ENCODE data around the gene HOXC13.

The HOXC13 gene

DNA sequence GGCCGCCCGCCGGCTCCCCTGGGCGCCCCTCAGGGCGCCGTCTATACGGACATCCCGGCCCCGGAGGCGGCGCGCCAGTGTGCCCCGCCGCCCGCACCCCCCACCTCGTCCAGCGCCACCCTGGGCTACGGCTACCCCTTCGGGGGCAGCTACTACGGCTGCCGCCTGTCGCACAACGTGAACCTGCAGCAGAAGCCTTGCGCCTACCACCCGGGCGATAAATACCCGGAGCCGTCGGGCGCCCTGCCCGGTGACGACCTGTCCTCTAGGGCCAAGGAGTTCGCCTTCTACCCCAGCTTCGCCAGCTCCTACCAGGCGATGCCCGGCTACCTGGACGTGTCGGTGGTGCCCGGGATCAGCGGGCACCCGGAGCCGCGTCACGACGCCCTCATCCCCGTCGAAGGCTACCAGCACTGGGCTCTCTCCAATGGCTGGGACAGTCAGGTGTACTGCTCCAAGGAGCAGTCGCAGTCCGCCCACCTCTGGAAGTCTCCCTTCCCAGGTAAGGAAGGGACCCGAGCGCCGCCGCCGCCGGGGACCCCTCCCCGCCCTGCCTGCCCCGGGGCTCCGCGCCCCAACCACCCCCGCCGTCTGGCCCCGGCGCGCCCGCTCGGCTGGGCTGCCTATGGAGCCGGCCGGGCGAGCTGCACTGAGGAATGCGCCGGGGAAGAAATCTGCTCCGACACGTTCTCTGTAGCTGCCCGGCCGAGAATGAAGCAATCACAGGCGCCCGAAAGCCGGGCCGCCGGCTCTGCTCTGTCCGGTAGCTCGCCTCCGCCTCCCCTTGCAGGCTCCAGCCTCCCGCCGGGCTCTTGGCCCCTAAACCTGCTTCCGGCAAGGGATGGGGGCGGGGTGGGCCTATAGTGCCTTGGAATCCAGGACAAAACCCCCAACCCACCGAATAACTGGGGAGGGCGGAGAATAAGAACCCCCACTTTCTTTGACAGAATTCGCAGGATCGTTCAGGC, 794 bp downstream of the HOXC13 start:
- no peak for DNase-seq

DNA sequence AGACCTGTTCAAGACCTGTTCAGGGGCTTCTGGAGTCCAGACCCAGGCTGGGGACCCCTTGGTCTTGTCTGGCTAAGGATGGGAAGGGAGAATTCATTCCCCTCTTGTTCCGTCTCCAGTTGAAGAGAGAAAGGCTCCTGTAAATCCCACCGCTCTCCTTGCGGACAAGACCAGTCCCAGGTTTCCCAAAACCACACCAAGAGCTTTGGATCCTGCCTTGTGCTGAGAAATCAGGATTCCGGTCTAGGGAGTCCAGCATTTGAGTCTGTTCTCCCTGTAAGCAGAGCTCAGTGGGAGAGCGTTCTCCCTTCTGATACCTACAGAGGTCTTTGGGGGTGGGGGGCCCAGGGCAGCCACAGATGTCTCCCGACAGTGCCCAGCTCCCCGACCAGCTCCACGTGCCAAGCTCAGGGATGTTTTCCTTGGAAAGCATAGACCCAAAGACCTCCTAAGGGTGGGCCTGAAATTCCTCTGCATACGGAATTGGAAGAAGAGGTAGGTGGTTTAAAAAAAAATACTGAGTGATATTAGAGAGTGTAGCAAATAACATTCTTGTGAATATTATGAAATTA, 1.9 kb downstream of the HOXC13 start:
- DNase-seq, result no peak

DNA sequence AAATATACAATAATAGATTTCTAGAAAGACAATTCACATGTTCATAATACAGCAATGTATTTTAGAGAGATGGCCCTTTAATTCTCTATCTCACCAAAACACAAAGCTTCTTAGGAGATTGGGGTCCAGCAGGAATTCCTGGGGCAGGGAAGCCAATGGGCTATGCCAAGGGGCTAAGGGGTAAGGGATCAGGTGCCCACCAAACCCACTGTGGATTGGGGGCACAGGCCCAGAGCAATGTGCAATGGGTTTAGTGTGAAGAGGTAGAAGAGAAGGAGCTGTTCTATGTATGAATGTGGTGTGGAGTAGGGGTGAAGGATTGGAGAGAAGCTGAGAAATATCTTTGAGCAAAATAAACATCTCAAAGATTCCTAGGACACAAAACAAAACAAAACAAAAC, 2.6 kb downstream of the HOXC13 start:
- DNase-seq, result no peak

DNA sequence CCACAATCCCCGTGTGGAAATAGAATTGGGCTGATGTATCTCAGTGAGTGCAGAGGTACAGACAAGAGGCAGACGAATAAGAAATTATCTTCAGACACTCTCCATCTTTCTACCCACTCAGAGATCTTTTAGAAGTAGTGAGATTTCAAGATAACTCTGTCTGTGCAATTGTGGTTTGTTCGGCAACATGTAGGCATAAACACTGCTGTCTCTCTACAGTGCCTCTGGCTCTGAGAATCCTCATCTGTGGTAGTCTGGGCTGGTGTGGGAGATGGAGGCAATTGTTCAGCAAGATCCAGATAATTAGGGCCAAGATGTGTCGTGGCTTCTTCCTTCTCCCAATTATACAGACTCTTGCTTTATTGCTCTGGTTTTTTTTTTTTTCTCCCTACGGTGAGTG, 3.1 kb downstream of the HOXC13 start:
- DNase-seq, result no peak

DNA sequence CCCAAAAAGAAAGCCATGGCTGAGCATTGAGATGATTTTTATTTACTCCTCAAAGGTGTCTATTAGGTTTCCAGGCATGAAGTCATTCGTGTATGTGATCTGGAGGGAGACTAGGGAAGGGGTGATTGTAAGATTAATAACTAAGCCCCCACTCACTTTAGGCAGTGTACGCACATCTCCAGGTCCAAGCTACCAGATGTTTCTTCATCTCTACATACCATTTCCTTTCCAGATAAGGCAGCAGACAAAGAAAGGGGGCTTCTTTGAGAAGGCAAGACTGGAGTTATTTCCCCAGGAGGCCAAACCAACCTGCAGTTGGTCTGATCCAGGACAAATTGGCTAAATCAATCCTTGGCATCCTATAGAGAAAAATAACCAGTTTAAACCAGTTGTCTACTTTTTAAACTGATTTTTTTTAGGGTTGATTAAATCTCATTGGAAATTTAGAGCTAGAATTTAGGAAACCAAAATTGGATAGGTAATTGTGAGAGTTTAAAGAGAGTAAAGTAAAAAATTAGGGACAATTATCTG, 3.9 kb downstream of the HOXC13 start:
- DNase-seq, result no peak

DNA sequence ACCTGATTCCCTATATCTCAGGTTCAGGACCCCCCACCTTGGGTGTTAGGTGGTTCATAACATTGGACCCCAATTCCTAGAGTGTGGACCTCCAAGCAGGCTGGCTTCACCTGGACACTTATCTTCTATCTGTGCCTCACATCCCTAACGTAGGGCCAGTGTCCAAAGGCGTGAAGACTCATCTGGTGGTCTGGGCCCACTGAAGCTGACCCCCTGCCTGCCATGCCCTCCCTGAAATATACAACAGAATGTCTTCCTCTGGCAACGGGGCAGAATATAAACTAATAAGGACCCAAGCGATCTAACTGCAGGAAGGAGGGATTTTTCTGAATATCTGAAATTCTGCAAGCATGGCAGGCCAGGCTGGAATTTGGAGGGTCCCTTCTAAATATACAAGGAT, 5.6 kb downstream of the HOXC13 start:
- no peak for DNase-seq

DNA sequence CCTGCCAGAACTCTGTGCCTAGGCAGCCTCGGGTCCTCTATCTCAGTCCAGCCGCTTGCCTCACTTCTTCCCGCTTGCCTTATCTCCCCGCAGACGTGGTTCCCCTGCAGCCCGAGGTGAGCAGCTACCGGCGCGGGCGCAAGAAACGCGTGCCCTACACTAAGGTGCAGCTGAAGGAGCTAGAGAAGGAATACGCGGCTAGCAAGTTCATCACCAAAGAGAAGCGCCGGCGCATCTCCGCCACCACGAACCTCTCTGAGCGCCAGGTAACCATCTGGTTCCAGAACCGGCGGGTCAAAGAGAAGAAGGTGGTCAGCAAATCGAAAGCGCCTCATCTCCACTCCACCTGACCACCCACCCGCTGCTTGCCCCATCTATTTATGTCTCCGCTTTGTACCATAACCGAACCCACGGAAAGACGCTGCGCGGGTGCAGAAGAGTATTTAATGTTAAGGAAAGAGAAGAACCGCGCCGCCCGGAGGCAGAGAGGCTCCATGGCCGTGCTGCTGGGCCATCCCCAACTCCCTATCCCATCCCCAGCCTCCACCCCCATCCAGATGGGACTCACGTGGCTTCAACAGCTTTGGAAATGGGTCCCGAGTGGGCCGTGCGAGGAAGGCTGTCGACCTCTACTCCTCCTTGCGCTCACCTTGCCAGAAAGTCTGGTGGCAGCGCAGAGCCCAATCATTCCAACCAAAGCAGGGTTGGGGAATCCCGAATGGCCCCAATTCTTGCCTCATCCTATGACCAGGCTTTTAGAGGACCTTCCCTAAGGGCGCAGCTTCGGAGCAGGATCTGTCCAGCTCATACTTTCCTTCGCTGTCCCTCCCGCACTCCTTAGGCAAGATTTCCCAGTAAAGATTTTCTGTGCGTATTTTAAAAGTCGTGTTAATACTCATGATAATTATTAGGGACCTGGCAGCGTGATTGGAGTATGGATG, 6.5 kb downstream of the HOXC13 start:
- no peak for DNase-seq

DNA sequence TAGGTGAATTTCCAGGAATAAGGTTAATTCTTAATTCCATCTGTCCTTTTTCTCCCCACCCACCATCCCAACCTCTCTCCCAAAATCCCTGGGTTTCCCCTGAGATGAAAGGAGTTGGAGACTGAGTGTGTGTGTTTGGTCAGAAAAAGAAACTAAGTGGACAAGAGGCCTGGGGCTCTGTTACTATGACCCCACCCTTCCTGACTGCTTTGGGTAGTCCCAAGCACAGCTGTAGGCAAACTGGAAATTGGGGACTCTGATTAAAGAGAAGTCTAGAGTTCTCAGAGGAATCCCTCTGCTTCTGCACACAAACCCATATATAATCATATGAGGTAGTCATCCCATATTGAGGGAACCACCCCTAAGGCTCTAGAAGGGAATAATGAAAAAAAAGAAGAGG, 9.1 kb downstream of the HOXC13 start:
- DNase-seq, result no peak

DNA sequence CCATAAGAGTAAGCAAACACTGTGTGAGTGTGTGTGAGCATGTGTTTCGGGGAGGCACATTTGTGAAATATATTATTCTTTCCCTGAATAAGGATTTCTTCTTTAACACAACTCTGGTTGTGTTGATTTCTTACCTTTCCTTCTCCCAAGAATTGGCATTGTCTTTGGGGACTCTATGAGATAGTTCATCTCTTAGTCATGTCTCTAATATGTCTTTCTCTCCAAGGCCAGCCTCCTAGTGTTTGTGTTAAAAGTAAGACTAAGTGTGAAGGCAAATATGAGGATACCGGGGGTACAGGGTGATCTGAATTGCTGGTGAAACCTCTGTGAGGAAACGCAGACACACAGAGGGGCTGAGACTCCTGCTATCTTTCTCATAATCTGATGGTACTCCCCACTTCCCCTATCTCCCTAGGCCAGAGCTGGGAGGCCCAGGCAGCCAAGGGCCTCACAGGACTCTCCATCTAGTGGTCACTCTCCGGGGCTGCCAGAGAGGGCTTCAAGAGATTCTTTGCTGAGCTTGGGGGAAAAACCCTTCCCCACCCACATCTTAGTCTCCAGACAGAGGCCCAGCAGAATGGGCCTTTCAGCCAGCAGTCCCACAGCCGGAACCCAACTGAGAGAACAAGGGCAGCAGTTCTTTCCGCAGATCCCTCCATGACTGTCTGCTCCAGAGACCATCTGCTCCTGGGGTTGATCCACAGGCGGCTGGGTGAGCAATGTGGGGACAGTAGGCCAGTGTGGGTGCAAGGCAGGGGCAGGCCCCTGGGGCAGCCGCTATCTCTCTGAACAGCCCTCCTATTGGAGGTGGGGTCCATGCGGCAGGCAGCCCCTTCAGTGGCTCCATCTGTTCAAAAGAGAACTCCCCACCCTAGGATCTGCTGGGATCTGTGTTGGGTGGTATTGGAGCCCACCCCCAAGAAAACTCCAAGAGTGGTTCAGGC, 10.3 kb downstream of the HOXC13 start:
- no peak for DNase-seq

DNA sequence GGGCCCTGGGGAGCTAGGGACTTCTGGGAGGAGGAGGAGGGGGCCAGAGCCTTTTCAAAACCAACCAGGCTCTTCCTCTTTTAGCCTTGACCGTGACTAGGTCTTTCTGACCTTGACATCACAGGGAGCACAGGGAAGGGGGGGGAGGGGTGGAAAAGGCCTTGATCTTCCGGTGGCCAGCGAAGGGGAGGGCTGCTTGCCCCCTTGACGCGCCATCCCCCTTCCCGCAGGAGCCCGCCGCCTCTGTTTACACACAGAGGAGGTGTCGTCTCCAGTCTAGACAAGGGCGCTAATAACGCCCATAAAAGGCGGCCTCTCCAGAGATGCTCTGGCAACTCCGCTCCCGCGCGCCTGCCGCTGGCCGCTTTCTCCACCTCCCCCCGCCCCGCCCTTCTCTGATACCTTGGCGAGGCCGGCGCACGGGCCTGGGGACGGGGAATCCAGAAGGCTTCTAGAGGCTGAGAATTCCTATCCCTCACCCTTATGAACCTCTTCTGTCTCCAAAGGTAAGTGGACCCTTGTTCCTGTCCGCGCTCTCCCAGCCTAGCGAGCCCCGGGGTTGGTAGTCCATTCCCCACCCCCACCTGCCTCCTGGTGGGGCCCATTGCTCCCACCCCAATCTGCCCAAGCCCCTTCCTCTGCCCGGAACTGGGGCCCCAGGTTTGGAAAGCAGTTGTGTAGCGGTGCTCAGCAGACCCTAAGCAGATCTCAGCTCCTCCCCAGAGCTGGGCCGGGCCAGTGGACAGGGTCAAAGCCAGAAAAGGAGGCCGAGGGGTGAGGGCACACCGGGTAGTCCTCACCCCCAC, 11.2 kb downstream of the HOXC13 start:
- no peak for DNase-seq

DNA sequence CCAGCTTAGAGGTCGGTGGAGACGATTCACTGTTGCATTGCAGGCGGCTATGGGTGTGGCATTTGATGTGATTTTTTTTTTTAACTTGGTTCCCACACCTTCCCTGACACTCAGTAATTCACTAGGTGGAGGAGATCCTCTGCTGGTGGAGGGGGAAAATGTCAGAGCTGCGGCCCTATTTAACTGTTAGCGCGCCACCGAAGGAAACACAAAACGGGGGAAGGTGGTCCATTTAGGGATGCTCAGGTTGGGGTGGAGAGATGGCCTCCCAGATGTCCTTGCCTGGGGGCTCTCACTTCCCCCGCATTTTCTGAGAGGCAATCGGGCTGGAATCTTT, 11.8 kb downstream of the HOXC13 start:
- no peak for DNase-seq

DNA sequence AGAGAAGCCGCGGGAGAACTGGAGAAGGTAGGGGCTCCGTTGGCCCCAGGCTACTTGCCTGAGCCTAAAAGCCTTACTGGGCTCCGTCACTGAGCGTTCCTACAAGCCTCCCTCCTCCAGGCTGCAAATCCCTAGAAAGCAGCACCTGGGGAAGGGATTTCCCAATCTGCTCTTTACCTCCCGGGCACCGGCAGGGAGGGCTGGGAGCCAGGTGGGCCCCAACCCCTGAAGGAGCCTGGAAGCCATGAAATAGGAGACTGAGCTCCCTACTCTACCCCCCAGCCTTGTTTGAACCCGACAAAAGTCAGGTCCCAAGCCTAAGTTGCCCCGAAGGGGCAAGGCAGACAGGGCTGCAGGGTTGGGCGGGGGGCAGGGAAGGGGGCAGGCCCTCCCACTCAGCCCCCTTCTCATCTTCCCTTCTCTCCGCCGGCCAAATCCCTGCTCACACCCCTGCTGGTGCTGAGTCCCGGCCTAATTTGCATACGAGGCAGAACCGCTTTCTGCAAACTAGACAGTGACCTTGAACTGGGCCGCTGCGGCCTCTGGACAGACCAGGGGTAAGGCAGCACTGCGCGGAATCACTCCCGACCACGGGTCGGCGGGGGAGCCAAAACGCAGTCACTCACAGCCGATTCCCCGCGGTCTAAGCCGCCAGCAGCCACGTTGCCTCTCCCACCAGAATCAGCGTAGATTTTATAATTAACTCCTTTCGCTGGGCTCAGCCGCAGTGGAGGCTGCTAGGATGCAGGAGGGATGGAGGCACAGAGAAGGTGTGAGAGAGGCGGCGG, 12.4 kb downstream of the HOXC13 start:
- DNase-seq, result no peak

DNA sequence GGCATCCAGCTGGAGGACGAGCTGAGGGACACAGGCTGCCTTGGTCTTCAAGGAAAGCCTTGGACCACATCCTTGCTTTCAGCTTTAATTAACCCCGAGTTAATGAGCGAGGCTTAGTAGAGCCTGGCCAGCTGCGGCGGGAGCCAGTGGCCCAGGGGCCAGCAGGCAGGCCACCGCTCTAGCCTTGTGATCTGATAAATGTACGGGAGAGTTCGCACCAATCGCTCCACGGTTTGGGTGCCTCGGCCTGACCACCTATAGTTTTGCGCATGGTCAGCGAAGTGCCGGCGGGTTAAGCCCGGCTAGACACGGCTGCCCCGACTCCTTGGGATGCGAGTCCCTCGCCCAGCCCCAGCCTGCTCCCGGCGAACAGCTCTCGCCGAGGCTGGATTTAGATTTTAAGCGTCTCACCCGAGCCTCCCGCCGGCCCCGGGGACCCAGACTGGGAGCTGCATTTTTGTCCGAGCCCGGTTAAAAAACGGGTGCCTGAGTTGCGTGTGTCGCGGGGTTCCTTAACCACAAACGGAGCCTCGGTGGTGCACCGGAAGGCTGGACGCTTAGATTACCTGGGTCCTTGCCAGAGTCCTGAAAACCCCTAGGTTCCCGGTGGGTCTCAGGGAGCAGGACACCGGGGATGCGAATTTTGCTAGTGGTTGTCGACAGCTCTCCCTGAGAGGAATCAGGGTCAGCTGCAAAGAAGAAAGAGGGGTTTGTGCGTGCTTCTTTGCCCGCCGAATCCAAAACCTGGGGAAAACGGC, 13.1 kb downstream of the HOXC13 start:
- no peak for DNase-seq

DNA sequence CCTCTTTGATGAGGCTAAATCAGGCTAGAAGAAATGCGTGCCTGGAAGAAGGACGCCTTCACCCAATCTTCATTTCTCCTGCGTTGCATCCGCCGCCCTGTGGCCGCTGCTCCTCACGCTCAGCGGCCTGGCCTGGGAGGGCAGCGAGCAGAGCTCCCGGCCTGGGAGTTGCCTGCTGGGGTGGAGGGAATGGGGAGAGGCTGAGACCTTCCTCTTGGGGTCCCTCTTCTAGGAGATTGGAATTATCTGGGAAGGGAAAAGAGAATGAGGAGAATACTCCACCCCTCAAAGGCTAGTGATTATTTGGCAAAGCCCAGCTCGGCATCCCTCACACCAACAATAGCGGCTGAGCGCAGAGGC, 13.7 kb downstream of the HOXC13 start:
- no peak for DNase-seq

DNA sequence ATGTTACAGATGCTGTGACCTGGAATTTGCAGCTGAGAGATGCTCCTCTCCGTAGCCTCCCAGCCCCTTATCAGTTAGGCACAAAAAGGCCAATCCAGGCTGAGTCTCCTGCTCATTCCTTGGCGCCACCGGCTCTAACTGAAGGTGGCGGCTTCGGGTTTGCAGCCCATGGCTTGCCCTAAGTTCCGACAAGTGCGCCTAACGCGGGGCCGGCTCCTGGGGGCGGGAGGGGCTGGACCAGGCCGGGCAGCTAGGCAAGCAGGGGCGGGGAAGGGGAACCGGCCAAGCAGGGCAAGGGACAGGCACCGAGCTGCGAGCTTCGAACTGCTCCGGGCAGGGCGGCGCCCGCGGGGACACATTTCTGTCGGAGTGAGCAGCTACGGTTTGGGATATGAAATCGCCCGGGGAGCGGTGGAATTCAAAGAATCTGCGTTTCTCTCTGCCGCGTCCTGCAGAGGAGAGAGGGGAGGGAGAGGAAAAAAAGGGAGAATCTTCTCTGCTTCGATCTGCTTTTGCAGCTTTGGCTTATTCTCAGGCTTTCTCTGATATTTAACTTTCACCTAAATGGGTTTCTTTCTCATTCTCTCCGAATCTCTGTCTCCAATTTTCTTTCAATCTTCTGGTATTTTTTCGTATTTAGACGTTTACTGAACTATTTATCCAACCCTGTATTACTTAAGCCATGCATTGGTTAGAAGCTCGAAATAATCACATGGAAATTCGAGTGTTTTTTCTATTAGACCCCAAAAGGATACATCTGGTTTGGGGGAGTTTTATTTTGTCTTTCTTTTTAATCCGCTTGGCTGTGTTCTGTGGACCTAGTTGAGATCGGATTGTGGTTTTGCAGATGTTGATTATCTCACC, 14.5 kb downstream of the HOXC13 start:
- DNase-seq, result no peak

DNA sequence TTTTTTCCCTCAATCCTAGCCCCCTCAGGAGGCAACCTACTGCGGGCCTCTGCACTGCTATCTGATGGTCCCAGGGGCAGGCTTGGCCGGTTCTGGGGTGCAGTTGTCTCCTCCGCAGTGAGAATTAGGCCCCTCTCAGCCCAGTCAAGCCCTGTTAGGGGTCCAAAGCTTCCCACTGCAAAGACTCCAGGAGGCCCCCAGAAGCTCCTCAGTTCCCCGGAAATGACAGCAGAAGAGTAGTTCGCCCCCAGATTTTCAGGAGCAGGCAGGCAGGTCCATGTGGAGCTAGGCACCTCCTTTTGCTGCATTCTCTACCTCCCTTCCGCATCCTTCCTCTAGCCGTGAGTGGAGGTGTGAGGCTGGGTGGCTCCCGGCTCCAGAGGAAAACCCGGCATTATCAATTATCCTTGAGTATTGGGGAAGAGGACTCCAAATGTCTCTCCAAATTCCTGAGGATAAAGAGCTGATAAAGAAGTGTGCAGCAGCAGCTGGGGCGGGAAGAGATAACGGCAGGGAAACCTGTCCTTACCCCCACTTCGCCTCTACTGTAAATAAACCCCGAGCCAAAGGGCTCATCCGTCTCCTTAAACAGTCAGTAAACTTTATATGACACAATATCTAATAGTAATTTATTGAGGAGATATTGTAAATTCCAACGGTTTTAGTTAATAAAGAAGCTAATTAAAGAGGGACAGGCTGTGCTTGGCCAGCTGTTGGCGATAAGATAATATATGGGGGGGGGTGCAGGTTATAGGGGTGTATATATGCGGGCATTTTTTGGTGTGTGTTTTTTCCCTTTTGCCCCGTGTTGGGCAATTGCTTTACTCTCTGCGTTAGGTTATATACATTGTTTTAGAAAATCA, 15.4 kb downstream of the HOXC13 start:
- DNase-seq, result no peak

DNA sequence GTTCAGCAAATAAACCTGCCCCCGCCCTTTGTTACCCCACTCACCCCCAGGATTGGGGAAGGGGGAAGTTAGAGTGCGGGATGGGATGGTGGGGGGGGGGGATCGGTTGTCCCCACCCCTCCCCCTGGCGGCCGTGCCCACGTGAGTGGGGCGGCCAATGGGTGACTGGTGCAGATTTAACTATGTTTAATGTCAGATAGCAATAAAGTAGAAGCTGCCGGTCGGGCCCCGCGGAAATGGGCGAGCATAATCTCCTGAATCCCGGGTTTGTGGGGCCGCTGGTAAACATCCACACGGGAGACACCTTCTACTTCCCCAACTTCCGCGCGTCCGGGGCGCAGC, 16.0 kb downstream of the HOXC13 start, which contains the start of gene HOXC12:
Gene HOXC12, plus strand, starts transcription at position 210 of the 342 bp plus-strand sequence. Its CDS starts 27 bp downstream, at position 237.
- DNase-seq, result no peak
